ENCODE measurements around the gene NME3. TPM values are rescaled to one million over a fixed set of nuclear protein-coding genes. Genes with fewer than 3 reads are reported as not detected.

NME3 gene
- total and polyA plus RNA-seq, 2 of the 13 experiments (the other 11 are each of a cell fraction or from before 2014, with no cell fraction given) = 10.4 to 15.9 TPM

- no peak overlapping the region for H3K4me2 ChIP-seq (ENCODE audit: low read depth, low read length)
- no peaks in the 10 kb centered on the region for H3K79me2 ChIP-seq (ENCODE audit: insufficient read depth, low read length)
- ChIA-PET POLR2A (no interaction called here), CTCF (ENCODE audit: low intra/inter-chr PET ratio, low total read pairs) (no interaction called here)
- H2AFZ ChIP-seq (ENCODE audit: low read length) = no peak overlapping the region
- no peak overlapping the region for H3K4me3 ChIP-seq (replicated peaks in 1 of 3; ENCODE audit: insufficient read depth in 1 of 3, low read depth in 2 of 3, low read length in 3 of 3)
- no peaks in the 10 kb centered on the region for H3K4me1 ChIP-seq (ENCODE audit: insufficient read depth, low read length)
- no peaks in the 10 kb centered on the region; a peak in 1 of 5 replicates for H3K27me3 ChIP-seq (ENCODE audit: control insufficient read depth in 1 of 2, insufficient read depth in 2 of 2, low read length in 2 of 2)
- TF ChIP-seq IKZF5 (CRISPR knock-in tag; IDR thresholded peaks at IDR 0.05) (no peak), SIX1 (CRISPR knock-in tag; IDR thresholded peaks at IDR 0.05; ENCODE audit: borderline replicate concordance) (no peak), ZFP1 (CRISPR knock-in tag; IDR thresholded peaks at IDR 0.05) (no peak), RFXANK (CRISPR knock-in tag; IDR thresholded peaks at IDR 0.05) (no peak), ZNF296 (CRISPR knock-in tag; conservative IDR thresholded peaks at IDR 0.05) (no peak), NFRKB (IDR thresholded peaks at IDR 0.05) (no peak), SUZ12 (IDR thresholded peaks at IDR 0.05; ENCODE audit: low read depth, low read length) (no peak), CREM (IDR thresholded peaks at IDR 0.05) (no peak), CREM (CRISPR knock-in tag; IDR thresholded peaks at IDR 0.05) (no peak), ZNF598 (CRISPR knock-in tag; IDR thresholded peaks at IDR 0.05; ENCODE audit: borderline replicate concordance) (no peak), ZBTB33 (CRISPR knock-in tag; IDR thresholded peaks at IDR 0.05) (no peak), ZNF180 (CRISPR knock-in tag; IDR thresholded peaks at IDR 0.05; ENCODE audit: borderline replicate concordance, low read depth) (no peak), TRIM24 (CRISPR knock-in tag; IDR thresholded peaks at IDR 0.05) (no peak), PRDM4 (CRISPR knock-in tag; IDR thresholded peaks at IDR 0.05; ENCODE audit: borderline replicate concordance) (no peak), FIP1L1 (IDR thresholded peaks at IDR 0.05; ENCODE audit: borderline replicate concordance, insufficient read depth, low read depth, low read length) (no peak), SAP130 (CRISPR knock-in tag; IDR thresholded peaks at IDR 0.05; ENCODE audit: low read depth) (no peak), REXO4 (CRISPR knock-in tag; IDR thresholded peaks at IDR 0.05; ENCODE audit: borderline replicate concordance) (no peak), ELF4 (CRISPR knock-in tag; IDR thresholded peaks at IDR 0.05; ENCODE audit: borderline replicate concordance) (no peak), JUN (CRISPR knock-in tag; IDR thresholded peaks at IDR 0.05) (no peak)
- TF ChIP-seq, protein P1, sequence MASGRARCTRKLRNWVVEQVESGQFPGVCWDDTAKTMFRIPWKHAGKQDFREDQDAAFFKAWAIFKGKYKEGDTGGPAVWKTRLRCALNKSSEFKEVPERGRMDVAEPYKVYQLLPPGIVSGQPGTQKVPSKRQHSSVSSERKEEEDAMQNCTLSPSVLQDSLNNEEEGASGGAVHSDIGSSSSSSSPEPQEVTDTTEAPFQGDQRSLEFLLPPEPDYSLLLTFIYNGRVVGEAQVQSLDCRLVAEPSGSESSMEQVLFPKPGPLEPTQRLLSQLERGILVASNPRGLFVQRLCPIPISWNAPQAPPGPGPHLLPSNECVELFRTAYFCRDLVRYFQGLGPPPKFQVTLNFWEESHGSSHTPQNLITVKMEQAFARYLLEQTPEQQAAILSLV (CRISPR knock-in tag; IDR thresholded peaks at IDR 0.05; ENCODE audit: borderline replicate concordance) = no peak
- no peak for FAIRE-seq
- H3K27ac ChIP-seq (ENCODE audit: extremely low read length, insufficient read depth, low read length) = no peak overlapping the region
- DNase-seq (ENCODE audit: low spot score) = no peak
- H3K9ac ChIP-seq (ENCODE audit: insufficient read depth, low read depth, low read length) = no peak overlapping the region
- H3K36me3 ChIP-seq (replicated peaks in 1 of 2; ENCODE audit: control insufficient read depth in 1 of 2, insufficient read depth in 2 of 2, low read length in 2 of 2) = peaks cover 14 to 32% of the 10 kb centered on the region in 2 experiments; a peak in 4 of 5 replicates
- intact Hi-C loops (cut with micrococcal nuclease; ENCODE audit: unreplicated experiment) (no loop called here), in situ Hi-C loops (cut with HindIII; ENCODE audit: extremely low pct_ligation_motif_present, low pct_unique_long_range_greater_than_20kb) (no loop called here)
- no TSS peak for BruUV-seq (replicated peaks)
- 98% methylated on average over 11 of the region's 22 CpGs for WGBS (ENCODE audit: low lambda C conversion rate)
- peaks cover 20% of the 10 kb centered on the region for H3K9me3 ChIP-seq (ENCODE audit: low read length)
- ATAC-seq = peak; percentile 35
- H4K20me1 ChIP-seq (ENCODE audit: insufficient read depth, low read length) = no peaks in the 10 kb centered on the region
Measured at GRCh38 chr16:1734123-1734522, 37.2 kb downstream of the NME3 start.

Measured in HepG2 (cell line).